ENCODE measurements around the gene DAPP1.

The DAPP1 gene

GRCh38 chr4:99853999-99854398 is 37.4 kb downstream of the DAPP1 start:
- no peak for DNase-seq (ENCODE audit: low read depth in 3 of 3)

DNA sequence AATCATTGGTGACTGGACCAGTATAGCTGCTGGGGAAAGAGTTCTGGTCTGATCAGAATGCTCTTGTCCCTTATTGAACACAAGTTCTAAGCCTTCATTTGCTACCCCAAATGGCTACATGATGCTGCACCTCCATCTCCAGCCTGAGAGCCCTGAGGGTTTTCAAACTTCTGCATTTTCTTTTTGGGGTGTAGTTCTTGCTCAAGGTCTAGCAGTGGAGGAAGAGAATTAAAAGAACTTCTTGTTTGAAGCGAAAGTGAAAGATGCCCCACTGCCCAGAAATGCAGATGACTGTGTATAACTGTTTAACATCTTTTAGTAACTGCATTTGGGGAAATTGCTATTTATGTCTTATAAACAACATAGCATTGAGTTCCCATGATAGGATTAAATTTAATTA is 39.1 kb downstream of the DAPP1 start:
- DNase-seq (ENCODE audit: low read depth in 3 of 3) = no peak

DNA sequence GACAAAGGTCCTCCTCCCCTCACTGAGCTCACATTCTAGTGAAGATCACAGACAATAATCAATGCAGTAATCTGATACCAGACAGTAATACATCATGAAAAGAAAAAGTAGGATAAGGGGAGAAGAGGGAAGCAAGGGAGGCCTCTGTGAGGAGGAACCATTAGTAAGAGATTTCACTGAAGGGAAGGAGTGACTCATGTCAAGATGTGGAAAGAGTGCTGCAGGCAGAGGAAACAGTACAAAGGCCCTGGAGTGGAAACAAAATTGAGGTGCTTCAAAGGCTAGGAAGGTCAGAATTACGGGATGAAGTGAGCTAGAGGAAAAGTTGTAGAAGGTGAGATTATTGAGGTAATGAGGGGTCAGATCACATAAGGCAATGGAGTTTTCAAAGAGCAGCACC is 39.5 kb downstream of the DAPP1 start:
- DNase-seq (ENCODE audit: low read depth in 3 of 3) = no peak

- no peak for DNase-seq (ENCODE audit: low read depth in 3 of 3)
These were observed 40.7 kb downstream of the DAPP1 start for GRCh38 chr4:99857307-99857706.

GRCh38 chr4:99859618-99860017 is 43.0 kb downstream of the DAPP1 start:
- no peak for DNase-seq (ENCODE audit: low read depth in 3 of 3)

DNA sequence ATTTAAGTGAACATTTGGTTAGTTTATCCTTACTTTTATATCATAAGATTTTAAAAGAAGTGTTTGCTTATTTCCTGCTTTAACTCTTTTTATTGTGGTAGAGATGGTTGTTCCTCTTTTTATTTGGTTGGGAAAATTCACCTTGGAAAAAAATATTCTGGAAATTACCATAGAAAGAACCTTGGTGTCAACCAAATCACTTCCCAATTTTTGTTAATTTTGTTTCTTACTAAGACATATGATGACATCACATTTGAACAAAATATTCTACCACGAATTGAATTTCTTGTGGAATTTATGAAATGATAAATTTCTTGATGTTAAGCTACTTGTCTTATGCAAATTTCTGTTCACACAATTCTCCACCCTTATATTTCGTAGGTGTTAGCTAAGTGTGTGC is 43.9 kb downstream of the DAPP1 start:
- DNase-seq (ENCODE audit: low read depth in 3 of 3) = no peak

DNA sequence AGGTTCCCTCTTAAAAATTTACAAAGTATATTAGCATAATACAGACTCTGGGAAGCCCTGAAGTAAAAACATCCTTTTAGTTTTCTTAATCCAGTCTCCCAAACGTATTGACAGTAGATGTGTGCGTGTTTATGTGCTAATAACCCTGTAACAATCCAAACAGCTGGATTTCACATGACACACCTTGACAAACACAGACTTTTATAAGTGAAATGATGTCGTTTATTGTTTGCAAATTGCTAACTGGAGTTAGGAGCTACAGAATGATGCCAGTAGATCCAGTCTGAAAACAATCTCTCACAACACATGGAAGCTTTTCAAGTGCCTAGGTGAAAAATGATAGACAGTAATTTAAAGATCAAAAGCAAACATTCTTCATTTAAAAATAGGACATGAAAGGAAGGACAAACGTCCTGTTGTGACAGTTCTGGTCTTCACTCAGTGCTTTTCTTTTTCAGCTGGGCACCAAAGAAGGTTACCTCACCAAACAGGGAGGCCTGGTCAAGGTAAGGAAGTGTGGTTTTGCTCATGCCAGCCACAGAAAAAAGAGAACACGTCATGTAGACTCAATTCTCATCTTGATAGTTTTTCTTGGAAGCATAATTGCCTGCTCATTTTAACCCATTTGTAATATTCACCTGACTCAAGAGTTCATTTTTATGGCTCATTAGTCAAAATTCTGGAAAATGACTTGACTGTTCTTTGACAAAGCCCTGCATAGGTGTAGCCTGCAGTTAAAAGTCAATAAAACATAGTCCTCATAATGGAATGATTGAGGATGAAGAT is 44.7 kb downstream of the DAPP1 start:
- DNase-seq (ENCODE audit: low read depth in 3 of 3) = no peak

DNA sequence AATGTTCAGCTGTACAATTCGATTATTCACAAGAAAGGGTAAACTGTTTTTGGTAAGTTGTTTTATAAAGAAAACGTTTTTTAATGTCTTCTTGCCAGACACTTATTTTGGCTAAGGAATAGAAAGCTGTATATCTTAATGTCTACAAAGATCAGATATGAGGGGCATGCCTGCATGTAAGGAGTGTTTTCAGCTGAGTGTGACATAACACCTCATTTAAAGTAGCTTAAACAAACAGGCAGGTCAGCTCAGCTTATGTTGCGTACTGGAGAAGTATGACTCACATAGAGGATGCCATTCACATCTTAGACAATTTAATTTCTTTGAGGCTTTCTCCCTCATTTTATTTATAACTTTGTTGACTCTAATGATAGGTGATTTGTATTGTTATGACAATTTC is 47.2 kb downstream of the DAPP1 start:
- no peak for DNase-seq (ENCODE audit: low read depth in 3 of 3)

DNA sequence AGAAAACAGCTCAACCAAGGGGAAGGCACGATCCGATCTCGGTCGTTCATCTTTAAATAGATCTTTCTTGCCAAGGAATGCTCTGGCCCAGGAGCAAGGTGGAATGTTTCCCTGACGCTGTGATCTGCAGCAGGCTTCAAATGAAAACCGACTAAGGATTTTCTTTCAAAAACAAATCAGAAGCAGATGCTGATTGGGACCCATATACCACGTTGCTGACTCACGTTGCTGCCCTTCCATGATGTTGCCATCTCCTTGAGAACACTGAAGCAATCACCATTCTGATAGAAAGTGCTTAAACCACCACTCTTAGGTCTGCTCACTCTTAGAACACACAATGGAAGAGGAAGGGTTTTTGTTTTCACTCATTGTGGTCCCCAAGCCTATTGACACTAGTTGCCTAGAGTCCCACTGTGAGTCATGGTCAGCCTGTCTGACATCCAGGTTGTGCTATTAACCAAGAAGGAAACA is 51.5 kb downstream of the DAPP1 start:
- DNase-seq (ENCODE audit: low read depth in 3 of 3) = no peak

GRCh38 chr4:99872570-99872969 is 55.9 kb downstream of the DAPP1 start:
- no peak for DNase-seq (ENCODE audit: low read depth in 3 of 3)

GRCh38 chr4:99875071-99875470 is 58.4 kb downstream of the DAPP1 start:
- no peak for DNase-seq (ENCODE audit: low read depth in 3 of 3)

DNA sequence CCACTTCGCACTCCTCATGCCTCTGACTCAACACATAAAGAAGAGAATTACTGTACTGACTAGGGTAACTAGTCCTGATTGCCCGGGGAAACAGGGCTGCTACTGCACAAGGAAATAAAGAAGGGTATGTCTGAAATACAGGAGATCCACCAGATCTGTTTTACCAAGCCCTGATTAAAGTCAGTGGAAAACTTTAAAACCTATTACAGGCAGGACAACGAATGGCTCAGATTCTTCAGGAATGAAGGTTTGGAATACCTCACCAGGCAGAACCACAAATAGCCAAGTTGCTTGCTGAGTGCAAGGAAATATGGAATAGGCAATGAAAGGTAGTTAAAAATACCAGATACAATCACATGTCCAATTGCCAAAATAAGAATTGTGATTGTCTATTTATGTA is 60.3 kb downstream of the DAPP1 start:
- DNase-seq (ENCODE audit: low read depth in 3 of 3) = no peak

DNA sequence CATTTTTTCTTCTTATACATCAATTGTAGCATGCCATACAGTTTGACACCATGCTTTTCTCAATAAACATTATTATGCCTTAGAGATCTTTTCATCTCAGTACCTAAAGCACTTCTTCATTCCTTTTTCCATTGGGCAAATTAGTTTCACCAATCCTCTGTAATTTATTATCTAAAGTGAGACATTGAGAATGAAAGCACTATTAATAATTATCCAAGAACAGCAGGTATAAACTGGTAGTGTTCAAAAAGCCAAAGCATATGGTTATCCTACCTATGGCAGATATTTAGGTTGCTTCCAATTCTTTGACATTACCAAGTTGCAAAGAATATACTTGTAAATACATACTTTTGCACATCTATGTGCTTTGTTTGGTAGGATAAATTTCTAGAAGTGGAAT is 62.0 kb downstream of the DAPP1 start:
- DNase-seq (ENCODE audit: low read depth in 3 of 3) = no peak

DNA sequence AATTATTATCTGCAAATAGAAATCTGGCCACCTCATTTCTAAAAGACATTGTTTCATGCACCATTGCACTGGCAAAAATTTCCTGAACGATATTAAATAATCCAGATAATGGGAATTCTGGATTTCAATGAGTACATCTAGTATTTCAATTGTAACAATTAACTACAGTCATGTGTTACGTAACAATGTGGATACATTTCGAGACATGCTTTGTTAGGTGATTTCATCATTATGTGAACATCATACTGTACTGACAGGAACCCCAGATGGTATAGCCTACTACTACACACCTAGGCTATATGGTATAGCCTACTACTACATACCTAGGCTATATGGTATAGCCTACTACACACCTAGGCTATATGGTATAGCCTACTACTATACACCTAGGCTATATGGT is 62.8 kb downstream of the DAPP1 start:
- no peak for DNase-seq (ENCODE audit: low read depth in 3 of 3)

- DNase-seq (ENCODE audit: low read depth in 3 of 3) = no peak
These were observed 68.5 kb downstream of the DAPP1 start for GRCh38 chr4:99885063-99885664.

- DNase-seq (ENCODE audit: low read depth in 3 of 3) = no peak
These were observed 69.1 kb downstream of the DAPP1 start for GRCh38 chr4:99885687-99886086.

DNA sequence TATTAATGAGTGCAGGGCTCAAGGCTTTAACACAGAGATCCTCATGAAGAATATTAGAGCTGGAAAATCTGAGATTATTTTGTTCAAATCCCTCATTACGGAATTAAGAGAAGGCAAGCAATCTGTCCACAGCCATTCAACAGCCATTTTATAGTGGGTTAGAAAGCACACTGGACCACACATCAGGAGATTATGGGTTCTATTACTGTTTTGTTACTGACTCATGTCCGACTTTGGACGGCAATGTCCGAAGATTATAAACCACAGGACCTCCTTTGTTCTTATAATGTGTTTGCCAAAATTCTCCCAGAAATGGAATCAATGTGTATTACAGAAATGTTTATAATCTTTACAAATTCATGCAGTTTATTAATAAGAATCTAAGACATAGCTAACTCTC is 69.5 kb downstream of the DAPP1 start:
- DNase-seq (ENCODE audit: low read depth in 3 of 3) = no peak

- no peak for DNase-seq (ENCODE audit: low read depth in 3 of 3)
These were observed 71.2 kb downstream of the DAPP1 start for GRCh38 chr4:99887837-99888236.

- no peak for DNase-seq (ENCODE audit: low read depth in 3 of 3)
These were observed 74.7 kb downstream of the DAPP1 start for GRCh38 chr4:99891351-99891750.

DNA sequence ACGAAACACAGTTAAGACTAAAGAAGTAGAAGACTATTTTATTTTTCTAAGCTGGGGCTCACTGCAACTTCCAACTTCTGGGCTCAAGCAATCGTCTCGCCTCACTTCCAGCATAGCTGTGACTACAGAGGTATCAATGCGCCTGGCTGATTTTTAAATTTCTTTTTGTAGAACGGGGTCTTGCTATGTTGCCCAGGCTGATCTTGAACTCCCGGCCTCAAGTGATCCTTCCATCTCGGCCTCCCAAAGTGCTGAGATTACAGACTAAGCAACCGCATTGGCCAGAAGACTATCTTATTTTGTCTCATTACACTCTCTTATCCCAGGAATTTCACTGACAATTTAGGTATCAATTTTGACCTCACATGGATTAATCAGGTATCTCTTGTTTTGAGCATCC is 76.4 kb downstream of the DAPP1 start:
- DNase-seq (ENCODE audit: low read depth in 3 of 3) = no peak

DNA sequence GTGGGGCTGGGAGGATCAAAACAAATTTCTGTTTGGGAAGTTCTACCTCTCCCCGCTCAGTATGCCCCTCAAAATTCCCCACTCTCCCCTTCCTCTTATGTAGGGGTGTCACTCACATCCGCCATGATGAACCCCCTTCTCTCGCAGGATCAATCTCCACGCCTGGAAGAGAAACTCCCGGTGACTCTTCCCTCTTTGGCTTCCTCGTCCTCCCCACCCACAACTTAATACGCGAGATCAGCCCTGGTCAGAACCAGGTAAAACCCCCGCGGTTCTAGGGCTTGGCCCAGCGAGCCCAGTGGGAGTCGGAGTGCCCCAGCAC is 77.2 kb downstream of the DAPP1 start:
- no peak for DNase-seq (ENCODE audit: low read depth in 3 of 3)

DNA sequence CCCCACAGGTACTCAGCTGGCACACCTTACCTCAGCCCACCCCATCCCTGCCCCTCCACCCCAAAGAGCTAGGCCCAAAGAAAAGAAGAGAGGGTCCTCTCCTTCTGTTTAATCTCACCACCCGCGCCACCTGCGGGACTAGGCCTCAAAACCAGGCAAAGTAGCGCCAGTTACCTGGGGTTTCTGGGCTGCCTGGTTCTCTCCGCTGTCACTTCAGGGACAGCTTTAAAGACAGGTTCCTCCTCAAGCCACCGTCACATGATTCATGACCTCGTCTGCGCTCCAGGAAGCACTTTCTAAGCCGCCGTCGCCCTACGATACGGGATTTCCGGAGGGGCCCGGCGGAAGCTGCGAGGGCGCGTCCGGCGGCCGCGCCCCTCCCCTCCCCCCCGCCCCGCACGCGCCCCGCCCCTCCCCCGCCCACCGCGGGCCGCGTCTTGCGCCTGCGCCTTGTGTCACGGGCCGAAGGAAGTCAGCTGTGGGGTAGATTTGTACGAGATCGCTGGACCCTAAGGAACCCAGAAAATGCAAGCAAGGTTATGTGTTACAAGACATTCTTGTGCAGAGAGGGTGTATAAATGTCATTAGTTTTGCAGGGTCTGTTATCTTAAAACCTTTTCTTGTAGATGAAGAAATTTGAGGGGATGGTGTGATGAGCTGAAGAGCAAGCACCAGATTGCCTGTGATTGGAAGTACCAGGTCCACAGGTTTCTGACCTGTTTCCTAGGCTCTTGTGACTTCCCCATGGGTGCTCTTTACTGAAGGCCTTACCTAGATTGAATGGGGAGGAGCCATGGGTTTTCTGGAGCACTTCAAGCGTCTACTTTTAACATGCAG is 77.8 kb downstream of the DAPP1 start, which contains the start of gene LAMTOR3:
TSS of gene LAMTOR3 (minus strand) at position 267 of the 837 bp plus-strand sequence. CDS start 464 bp downstream, outside the sequence.
- DNase-seq (ENCODE audit: low read depth in 3 of 3) = peak; percentile 73 to 83 (median 79)

- no peak for DNase-seq (ENCODE audit: low read depth in 3 of 3)
These were observed 78.4 kb downstream of the DAPP1 start for GRCh38 chr4:99894998-99895397.

All from stimulated activated CD4-positive, alpha-beta T cell treated with anti-CD3 and anti-CD28 coated beads, TNF-alpha, amount 100 ng/mL, for 48 hours (primary cell).